HG03139 (cell line): ENCODE measurements around the gene PFDN4.
"Not testable (repeated sequence)": the region's sequence is repeated elsewhere in the genome, so short reads cannot be mapped to it uniquely, and the experiment has no call there.

Experiments
- ATAC-seq: cut with Tn5 transposase; IDR thresholded peaks from one replicate; pipeline ENCODE4 v1.9.1; 2021; ENCODE audit not compliant: unreplicated experiment

PFDN4 gene

DNA sequence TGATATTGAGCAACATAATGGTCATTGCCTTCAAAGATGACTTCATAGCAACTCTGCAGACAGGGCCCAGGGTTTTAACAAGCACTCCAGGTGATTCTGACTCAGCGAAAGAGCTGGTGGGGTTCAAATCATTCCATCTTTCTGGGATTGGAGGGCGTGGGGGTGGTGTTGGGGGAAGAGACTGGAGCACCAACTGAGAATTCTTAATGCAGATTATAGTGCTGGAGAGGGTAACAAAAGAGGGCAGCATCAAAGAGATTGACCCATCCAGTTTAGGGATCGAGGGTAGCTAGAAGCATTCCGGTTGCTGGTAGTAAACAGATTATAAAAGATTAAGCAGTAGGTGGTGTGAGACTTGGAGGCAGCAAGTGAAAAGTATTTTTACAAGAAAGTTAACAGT, 15.9 kb downstream of the PFDN4 start:
- ATAC-seq = no peak

DNA sequence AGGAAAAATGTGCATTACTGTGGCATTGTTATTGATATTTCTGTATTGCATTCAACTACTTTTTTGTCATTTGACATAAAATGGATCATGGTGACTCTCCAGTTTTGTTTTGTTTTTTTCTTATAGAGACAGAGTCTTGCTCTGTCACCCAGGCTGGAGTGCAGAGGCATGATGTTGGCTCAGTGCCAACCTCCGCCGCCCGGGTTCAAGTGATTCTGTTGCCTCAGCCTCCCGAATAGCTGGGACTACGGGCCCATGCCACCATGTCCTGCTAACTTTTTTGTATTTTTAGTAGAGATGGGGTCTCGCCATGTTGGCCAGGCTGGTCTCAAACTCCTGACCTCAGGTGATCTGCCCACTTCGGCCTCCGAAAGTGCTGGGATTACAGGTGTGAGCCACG, 16.8 kb downstream of the PFDN4 start:
- ATAC-seq = not testable (repeated sequence)

DNA sequence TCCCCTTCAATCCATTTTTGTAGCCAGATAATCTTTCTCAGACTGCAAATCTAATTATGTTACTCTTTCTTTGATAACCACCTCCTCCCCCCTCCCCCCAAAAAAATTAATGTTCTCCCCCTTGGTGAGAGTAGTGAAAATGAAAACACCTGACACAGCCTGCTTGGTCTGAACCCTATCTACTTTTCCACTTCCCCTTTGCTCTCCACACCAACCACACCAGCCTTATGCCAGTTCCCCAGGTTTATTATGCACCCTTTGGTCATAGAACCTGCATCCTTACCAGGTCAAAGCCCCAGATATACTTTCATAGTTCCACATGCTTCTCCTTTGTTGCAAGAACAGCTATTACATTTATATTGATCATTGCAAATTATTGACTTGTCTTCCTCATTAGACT, 19.4 kb downstream of the PFDN4 start:
- ATAC-seq = peak; percentile 91

DNA sequence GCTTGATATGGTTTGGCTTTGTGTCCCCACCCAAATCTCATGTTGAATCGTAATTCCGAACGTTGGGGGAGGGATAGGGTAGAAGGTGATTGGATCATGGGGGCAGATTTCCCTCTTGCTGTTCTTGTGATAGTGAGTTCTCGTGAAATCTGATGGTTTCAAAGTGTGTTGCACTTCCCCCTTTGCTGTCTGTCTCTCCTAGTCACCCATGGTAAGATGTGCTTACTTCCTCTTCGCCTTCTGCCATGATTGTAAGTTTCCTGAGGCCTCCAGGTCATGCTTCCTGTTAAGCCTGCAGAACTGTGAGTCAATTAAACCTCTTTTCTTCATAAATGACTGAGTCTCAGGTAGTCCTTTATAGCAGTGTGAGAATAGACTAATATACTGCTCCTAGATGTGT, 19.9 kb downstream of the PFDN4 start:
- no peak for ATAC-seq

GRCh38 chr20:54228841-54229240, 21.0 kb downstream of the PFDN4 start:
- no peak for ATAC-seq

- no peak for ATAC-seq
These were observed 21.8 kb downstream of the PFDN4 start for GRCh38 chr20:54229566-54230160.

- ATAC-seq = no peak
These were observed 23.1 kb downstream of the PFDN4 start for GRCh38 chr20:54231036-54231435.

GRCh38 chr20:54234991-54235390, 27.1 kb downstream of the PFDN4 start:
- no peak for ATAC-seq

GRCh38 chr20:54237116-54237943, 29.4 kb downstream of the PFDN4 start:
- ATAC-seq = no peak

DNA sequence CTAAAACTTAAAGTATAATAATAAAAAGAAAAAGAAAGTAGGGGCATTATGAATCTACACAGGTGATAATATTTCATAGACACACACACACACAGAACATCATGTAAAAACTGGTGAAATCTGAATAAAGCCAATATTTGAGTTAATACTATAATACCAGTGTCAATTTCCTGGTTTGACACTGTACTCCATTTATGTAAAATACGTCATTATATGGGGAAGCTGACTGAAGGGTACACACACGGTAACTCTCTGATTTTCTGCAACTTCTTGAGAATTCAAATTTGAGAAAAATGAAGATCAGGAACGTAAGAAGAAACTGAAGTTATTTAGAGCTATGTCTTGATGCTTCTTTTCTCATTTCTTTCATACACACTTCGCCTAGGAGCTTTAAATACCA, 36.2 kb downstream of the PFDN4 start:
- no peak for ATAC-seq

GRCh38 chr20:54248705-54249104, 40.8 kb downstream of the PFDN4 start:
- not testable (repeated sequence) for ATAC-seq

- ATAC-seq = no peak
These were observed 42.8 kb downstream of the PFDN4 start for GRCh38 chr20:54250691-54251090.

DNA sequence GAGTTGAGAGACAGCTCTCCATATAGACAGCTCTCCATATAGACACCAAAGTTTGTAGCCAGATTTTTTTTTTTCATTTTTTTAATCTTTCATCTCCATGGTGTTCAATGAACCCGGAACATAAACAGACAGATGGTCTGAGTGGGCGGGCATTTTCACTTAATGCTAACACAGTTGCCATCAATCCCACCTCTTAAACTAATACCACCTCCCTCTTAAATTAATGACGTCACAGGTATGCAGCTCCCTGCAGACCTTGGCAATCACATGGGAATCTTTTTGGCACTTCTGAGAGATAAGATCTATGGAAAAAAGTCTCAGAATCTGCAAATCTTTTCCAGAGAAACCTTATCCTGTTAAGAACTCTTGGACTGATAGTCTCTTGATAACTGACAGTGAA, 43.2 kb downstream of the PFDN4 start:
- no peak for ATAC-seq

GRCh38 chr20:54254596-54254995, 46.7 kb downstream of the PFDN4 start:
- no peak for ATAC-seq

DNA sequence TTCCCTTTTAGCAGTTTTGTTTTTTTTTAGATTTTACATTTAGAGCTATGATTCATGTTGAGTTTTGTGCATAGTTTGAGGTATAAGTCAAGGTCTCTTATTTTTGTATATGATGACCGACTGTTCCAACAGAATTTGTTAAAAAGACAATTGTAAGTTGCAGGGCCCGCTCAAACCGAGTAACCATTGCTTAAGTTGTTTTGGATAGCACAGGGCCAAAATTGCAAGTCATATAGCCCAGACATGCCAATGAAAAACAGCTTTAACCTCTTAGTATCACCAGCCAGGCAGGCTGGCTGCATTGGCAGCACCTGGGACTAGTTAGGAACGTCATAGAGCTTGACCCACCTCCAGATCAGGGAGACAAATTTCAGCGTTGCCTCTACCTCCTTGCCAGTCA, 47.3 kb downstream of the PFDN4 start:
- no peak for ATAC-seq

DNA sequence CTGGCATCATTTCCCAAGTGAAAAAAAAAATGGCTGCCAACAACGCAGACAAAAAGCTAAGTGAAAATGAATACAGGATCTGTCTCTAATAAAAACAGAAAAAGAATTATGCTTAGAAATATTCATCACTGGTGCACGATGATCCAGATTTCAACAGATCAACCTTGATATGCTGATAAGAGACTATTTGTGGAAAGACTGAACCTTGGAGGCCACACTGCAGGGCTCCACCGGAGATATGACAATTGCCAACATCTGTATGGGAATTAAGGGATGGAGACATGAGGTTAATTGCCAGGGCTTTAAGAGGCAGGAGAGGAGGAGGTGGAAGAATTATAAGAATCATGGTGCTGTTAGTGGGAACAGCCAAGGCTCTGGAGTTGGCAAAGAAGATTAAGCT, 48.3 kb downstream of the PFDN4 start:
- ATAC-seq = no peak

GRCh38 chr20:54257071-54257816, 49.4 kb downstream of the PFDN4 start:
- ATAC-seq = no peak

DNA sequence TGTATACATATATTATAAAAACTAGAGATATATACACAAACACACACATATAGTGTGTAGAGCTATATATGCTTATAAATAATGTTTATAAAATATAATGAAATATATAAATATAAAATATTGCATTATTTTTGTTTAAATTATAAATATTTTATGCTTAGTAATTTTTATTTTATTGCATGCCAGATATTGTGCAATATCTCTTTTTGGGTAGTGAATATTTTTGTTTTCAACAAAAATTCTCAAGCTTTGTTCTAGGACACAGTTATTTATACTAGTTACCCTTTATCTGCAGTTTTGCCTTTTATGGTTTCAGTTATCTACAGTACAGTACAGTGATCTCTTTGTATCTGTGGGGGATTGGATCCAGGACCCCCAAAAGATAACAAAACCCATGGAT, 52.2 kb downstream of the PFDN4 start:
- ATAC-seq = no peak

DNA sequence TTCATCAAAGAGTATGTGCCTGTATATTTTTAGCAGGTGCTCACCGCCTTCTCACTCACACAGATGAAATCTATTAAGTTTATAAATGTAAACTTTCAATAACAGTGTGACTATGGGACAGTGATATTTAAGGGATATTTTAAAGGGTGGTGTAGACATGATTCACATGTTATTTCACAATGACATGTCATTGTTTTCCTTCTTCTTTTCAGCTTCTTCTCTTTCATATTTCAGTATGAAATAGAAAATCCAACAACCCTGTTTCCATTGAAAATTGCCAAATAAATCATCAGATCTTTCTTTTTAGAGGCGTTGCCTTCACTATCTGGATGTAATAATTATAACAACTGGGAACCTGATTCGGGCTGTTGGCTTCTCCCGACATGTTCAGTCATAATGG, 54.8 kb downstream of the PFDN4 start:
- no peak for ATAC-seq

- no peak for ATAC-seq
These were observed 55.3 kb downstream of the PFDN4 start for GRCh38 chr20:54263116-54263690.

DNA sequence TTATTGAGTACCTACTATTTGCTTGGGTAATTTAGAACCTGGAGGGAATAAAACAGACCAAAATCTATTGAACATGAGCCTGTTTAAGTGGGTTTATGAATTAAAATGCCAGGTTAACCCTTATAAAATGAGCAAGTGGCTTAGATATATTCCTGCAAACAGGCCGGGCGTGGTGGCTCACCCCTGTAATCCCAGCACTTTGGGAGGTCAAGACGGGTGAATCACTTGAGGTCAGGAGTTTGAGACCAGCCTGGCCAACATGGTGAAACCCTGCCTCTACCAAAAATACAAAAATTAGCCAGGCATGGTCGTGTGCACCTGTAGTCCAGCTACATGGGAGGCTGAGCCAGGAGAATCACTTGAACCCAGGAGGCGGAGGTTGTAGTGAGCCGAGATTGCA, 57.9 kb downstream of the PFDN4 start:
- ATAC-seq = not testable (repeated sequence)

DNA sequence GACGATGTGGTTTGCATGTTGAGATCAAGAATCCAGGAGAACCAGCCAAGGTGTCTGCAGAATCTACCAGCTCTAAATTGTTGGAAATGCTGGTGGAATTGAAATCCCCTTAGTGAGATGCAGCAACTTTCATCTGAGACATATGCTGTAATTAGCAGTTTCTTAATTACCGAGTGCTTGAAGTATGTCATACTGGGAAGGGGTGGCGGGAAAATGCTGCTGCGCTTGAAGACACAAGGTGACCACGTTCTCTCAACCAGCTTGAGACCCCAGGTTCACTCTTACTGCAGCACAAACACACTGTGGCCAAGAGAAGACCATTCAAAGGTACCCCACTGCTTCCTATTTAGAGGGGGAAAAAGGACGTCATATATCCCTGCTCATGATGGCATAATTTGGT, 59.0 kb downstream of the PFDN4 start:
- ATAC-seq = no peak
